ENCODE data around the gene GCK. TPM values are rescaled to one million over a fixed set of nuclear protein-coding genes. Genes with fewer than 3 reads are reported as not detected.

Gene GCK
- total RNA-seq, 1 experiment from 2014 or later: not detected

- BruUV-seq (replicated peaks): no TSS peak
- peaks cover 61% of the 10 kb centered on the region for H3K27me3 Mint-ChIP-seq (ENCODE audit: unreplicated experiment)
- no peak overlapping the region for H3K4me3 Mint-ChIP-seq (ENCODE audit: low read depth, unreplicated experiment)
- no peaks in the 10 kb centered on the region for H3K36me3 Mint-ChIP-seq (ENCODE audit: insufficient read depth, unreplicated experiment)
- no peak overlapping the region for H3K27ac Mint-ChIP-seq (ENCODE audit: unreplicated experiment)
- no peak for DNase-seq
- no peaks in the 10 kb centered on the region for H3K9me3 Mint-ChIP-seq (ENCODE audit: low read depth, unreplicated experiment)
- no peaks in the 10 kb centered on the region for H3K4me1 Mint-ChIP-seq (ENCODE audit: low read depth, unreplicated experiment)
- no peak for TF ChIP-seq CTCF (IDR thresholded peaks at IDR 0.05; ENCODE audit: unreplicated experiment)
- intact Hi-C loops (cut with micrococcal nuclease; ENCODE audit: unreplicated experiment): no loop called here
- CTCF ChIA-PET: no interaction called here
Measured at GRCh38 chr7:44194069-44194468, 4.8 kb upstream of the GCK start.

GRCh38 chr7:44193011-44193802 lies 4.0 kb upstream of the GCK start:
- Mint-ChIP-seq H3K27me3 (ENCODE audit: unreplicated experiment) (peaks cover 66% of the 10 kb centered on the region), H3K27ac (ENCODE audit: unreplicated experiment) (no peak overlapping the region), H3K9me3 (ENCODE audit: low read depth, unreplicated experiment) (no peaks in the 10 kb centered on the region), H3K4me3 (ENCODE audit: low read depth, unreplicated experiment) (no peak overlapping the region), H3K36me3 (ENCODE audit: insufficient read depth, unreplicated experiment) (no peaks in the 10 kb centered on the region), H3K4me1 (ENCODE audit: low read depth, unreplicated experiment) (no peaks in the 10 kb centered on the region)
- intact Hi-C loops (cut with micrococcal nuclease; ENCODE audit: unreplicated experiment): no loop called here
- DNase-seq: no peak
- TF ChIP-seq CTCF (IDR thresholded peaks at IDR 0.05; ENCODE audit: unreplicated experiment): no peak
- BruUV-seq (replicated peaks): no TSS peak
- CTCF ChIA-PET: no interaction called here

- no peak for DNase-seq
- intact Hi-C loops (cut with micrococcal nuclease; ENCODE audit: unreplicated experiment): no loop called here
- no peak overlapping the region for H3K4me3 Mint-ChIP-seq (ENCODE audit: low read depth, unreplicated experiment)
- no TSS peak for BruUV-seq (replicated peaks)
- no peak for TF ChIP-seq CTCF (IDR thresholded peaks at IDR 0.05; ENCODE audit: unreplicated experiment)
- H3K9me3 Mint-ChIP-seq (ENCODE audit: low read depth, unreplicated experiment): no peaks in the 10 kb centered on the region
- no peaks in the 10 kb centered on the region for H3K4me1 Mint-ChIP-seq (ENCODE audit: low read depth, unreplicated experiment)
- CTCF ChIA-PET: no interaction called here
- no peaks in the 10 kb centered on the region for H3K36me3 Mint-ChIP-seq (ENCODE audit: insufficient read depth, unreplicated experiment)
- H3K27ac Mint-ChIP-seq (ENCODE audit: unreplicated experiment): no peak overlapping the region
- H3K27me3 Mint-ChIP-seq (ENCODE audit: unreplicated experiment): peaks cover 66% of the 10 kb centered on the region
Measured at GRCh38 chr7:44191171-44191570, 1.9 kb upstream of the GCK start.

DNA sequence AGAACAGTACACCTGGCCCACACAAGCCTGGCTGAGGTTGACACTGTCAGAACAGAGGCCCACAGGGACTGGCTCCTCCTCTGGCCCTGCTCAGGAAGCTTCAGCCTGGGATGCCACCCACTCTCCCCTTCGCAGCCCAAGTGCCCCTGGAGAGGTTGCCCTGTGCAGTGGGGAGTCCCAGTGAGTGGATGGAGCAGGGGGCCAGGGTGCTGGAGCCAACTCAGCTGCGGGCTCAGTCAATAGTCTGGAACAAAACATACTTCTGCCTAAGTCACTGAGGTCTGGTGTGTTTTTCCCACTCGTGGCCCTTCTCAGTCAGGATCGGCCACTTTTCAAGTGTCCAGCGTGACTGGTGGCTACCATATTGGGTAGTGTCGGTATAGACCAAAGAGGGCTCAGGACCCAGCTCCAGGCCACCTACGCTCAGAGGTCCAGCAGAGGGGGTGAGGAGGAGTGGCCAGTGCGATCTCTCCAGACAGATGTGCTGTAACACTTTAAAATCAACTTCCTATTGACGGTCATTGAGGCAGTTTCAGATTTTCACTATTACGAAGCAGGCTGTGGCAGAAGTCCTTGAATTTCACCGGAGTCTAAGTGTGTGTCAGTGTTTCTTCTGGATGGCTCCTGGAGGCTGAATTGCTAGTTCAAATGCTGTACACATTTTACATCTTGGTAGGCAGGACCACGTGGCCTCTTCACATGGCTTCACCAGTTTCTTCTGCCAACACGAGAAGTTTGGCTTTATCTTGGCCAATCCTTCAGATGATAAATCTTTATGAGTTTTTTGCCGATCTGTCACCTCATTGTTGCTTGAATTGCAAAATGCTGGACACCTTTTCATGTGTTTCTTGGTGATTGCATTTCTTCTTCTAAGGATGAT lies 994 bp upstream of the GCK start:
- intact Hi-C loops (cut with micrococcal nuclease; ENCODE audit: unreplicated experiment): no loop called here
- no peak for DNase-seq
- no TSS peak for BruUV-seq (replicated peaks)
- no peak for TF ChIP-seq CTCF (IDR thresholded peaks at IDR 0.05; ENCODE audit: unreplicated experiment)
- no peaks in the 10 kb centered on the region for H3K9me3 Mint-ChIP-seq (ENCODE audit: low read depth, unreplicated experiment)
- CTCF ChIA-PET: no interaction called here
- peaks cover 1% of the 10 kb centered on the region for H3K4me1 Mint-ChIP-seq (ENCODE audit: low read depth, unreplicated experiment)
- no peaks in the 10 kb centered on the region for H3K36me3 Mint-ChIP-seq (ENCODE audit: insufficient read depth, unreplicated experiment)
- peaks cover 71% of the 10 kb centered on the region for H3K27me3 Mint-ChIP-seq (ENCODE audit: unreplicated experiment)
- H3K27ac Mint-ChIP-seq (ENCODE audit: unreplicated experiment): no peak overlapping the region
- H3K4me3 Mint-ChIP-seq (ENCODE audit: low read depth, unreplicated experiment): no peak overlapping the region

All from Calu3 (cell line).